AG09319 (cell line): ENCODE measurements around the gene WDR35.
"Not testable (repeated sequence)": the region's sequence is repeated elsewhere in the genome, so short reads cannot be mapped to it uniquely, and the experiment has no call there.

ENCODE experiments used
- DNase-seq: peaks from one replicate; pipeline ENCODE4 v3.0.0-alpha.2; 2010; ENCODE audit warnings: low read depth; ENCODE audit errors: extremely low read depth
- CTCF ChIP-seq: IDR thresholded peaks from 2 replicates; pipeline ENCODE4 v1.5.1; 2011; ENCODE audit warnings: low read depth, mild to moderate bottlenecking, inconsistent platforms, low read length, moderate library complexity

Gene WDR35

GRCh38 chr2:19942199-19942598 lies 47.7 kb downstream of the WDR35 start:
- no peak for DNase-seq
- TF ChIP-seq CTCF, result no peak

- DNase-seq, result no peak
- TF ChIP-seq CTCF, result no peak
Measured at GRCh38 chr2:19937004-19937403, 52.9 kb downstream of the WDR35 start.

GRCh38 chr2:19936203-19936602 lies 53.7 kb downstream of the WDR35 start:
- TF ChIP-seq CTCF, result no peak
- no peak for DNase-seq

GRCh38 chr2:19933351-19933981 lies 56.4 kb downstream of the WDR35 start:
- no peak for TF ChIP-seq CTCF
- DNase-seq, result no peak

GRCh38 chr2:19932928-19933327 lies 57.0 kb downstream of the WDR35 start:
- no peak for DNase-seq
- no peak for TF ChIP-seq CTCF

- no peak for TF ChIP-seq CTCF
Measured at GRCh38 chr2:19929226-19929625, 60.7 kb downstream of the WDR35 start.

GRCh38 chr2:19927816-19928215 lies 62.1 kb downstream of the WDR35 start:
- DNase-seq, result not testable (repeated sequence)

More at GRCh38 chr2:19929226-19929625, 60.7 kb downstream of the WDR35 start:
- DNase-seq, result no peak

GRCh38 chr2:19924526-19924925 lies 65.4 kb downstream of the WDR35 start:
- DNase-seq, result not testable (repeated sequence)

- DNase-seq, result not testable (repeated sequence)
Measured at GRCh38 chr2:19922188-19922587, 67.7 kb downstream of the WDR35 start.
